ENCODE results near the gene CD99.

GRCh38 chrX:2650865-2651264 is 40.2 kb upstream of the CD99 start:
- TF ChIP-seq, protein P1, sequence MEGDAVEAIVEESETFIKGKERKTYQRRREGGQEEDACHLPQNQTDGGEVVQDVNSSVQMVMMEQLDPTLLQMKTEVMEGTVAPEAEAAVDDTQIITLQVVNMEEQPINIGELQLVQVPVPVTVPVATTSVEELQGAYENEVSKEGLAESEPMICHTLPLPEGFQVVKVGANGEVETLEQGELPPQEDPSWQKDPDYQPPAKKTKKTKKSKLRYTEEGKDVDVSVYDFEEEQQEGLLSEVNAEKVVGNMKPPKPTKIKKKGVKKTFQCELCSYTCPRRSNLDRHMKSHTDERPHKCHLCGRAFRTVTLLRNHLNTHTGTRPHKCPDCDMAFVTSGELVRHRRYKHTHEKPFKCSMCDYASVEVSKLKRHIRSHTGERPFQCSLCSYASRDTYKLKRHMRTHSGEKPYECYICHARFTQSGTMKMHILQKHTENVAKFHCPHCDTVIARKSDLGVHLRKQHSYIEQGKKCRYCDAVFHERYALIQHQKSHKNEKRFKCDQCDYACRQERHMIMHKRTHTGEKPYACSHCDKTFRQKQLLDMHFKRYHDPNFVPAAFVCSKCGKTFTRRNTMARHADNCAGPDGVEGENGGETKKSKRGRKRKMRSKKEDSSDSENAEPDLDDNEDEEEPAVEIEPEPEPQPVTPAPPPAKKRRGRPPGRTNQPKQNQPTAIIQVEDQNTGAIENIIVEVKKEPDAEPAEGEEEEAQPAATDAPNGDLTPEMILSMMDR (IDR thresholded peaks at IDR 0.05; ENCODE audit: low read depth, low read length, missing input control): no peak
- TF ChIP-seq FOXA1 (IDR thresholded peaks at IDR 0.05) (no peak), NR2F2 (IDR thresholded peaks at IDR 0.05) (no peak), TAF1 (conservative IDR thresholded peaks at IDR 0.05) (no peak), JUND (IDR thresholded peaks at IDR 0.05) (no peak), YY1 (IDR thresholded peaks at IDR 0.05) (no peak), RXRA (IDR thresholded peaks at IDR 0.05) (no peak), EGR1 (IDR thresholded peaks at IDR 0.05; ENCODE audit: low read depth in 2 of 2) (no peak)
- TF ChIP-seq, protein P2, sequence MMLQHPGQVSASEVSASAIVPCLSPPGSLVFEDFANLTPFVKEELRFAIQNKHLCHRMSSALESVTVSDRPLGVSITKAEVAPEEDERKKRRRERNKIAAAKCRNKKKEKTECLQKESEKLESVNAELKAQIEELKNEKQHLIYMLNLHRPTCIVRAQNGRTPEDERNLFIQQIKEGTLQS (IDR thresholded peaks at IDR 0.05): no peak

All from liver (tissue), 3 donors.